Nephron (organoid): ENCODE results near the gene SAMD13.
A peak's percentile ranks its signal among the peaks of the same experiment; 100 is the strongest.

Experiments
- H3K27ac Mint-ChIP-seq, 3 experiments: 2 replicates each; pipeline ENCODE4 v1.8.0; 2020; ENCODE audit warnings: mixed read lengths in 3 of 3, mild to moderate bottlenecking in 2 of 3, moderate library complexity in 1 of 3
- H3K27me3 Mint-ChIP-seq: 2 replicates; pipeline ENCODE4 v1.8.0; 2021; ENCODE audit warnings: low read depth, mild to moderate bottlenecking, moderate library complexity, mixed read lengths
- H3K36me3 Mint-ChIP-seq: 2 replicates; pipeline ENCODE4 v1.8.0; 2020; ENCODE audit warnings: low read depth, mixed read lengths
- H3K4me1 Mint-ChIP-seq: 2 replicates; pipeline ENCODE4 v1.8.0; 2020; ENCODE audit warnings: mixed read lengths
- H3K4me3 Mint-ChIP-seq, 3 experiments: 2 replicates each; pipeline ENCODE4 v1.8.0; 2020; ENCODE audit warnings: mild to moderate bottlenecking in 3 of 3, mixed read lengths in 3 of 3, moderate library complexity in 2 of 3
- H3K9me3 Mint-ChIP-seq: 2 replicates; pipeline ENCODE4 v1.8.0; 2020; ENCODE audit warnings: mixed read lengths
- TF ChIP-seq, protein P1 (sequence below), 3 experiments: fragments of 200-600 bp; sonication (generic); IDR thresholded peaks; one replicate each; pipeline ENCODE4 v1.5.0; 2021; ENCODE audit warnings: antibody characterized with exemption in 3 of 3; ENCODE audit not compliant: unreplicated experiment in 3 of 3

SAMD13 gene

GRCh38 chr1:84370266-84370665 lies 68.8 kb downstream of the SAMD13 start:
- Mint-ChIP-seq H3K27me3 (no peaks in the 10 kb centered on the region), H3K4me3 (no peak overlapping the region), H3K36me3 (no peaks in the 10 kb centered on the region), H3K4me1 (peaks cover 8% of the 10 kb centered on the region), H3K27ac (no peak overlapping the region), H3K9me3 (no peaks in the 10 kb centered on the region)
- TF ChIP-seq, protein P1, sequence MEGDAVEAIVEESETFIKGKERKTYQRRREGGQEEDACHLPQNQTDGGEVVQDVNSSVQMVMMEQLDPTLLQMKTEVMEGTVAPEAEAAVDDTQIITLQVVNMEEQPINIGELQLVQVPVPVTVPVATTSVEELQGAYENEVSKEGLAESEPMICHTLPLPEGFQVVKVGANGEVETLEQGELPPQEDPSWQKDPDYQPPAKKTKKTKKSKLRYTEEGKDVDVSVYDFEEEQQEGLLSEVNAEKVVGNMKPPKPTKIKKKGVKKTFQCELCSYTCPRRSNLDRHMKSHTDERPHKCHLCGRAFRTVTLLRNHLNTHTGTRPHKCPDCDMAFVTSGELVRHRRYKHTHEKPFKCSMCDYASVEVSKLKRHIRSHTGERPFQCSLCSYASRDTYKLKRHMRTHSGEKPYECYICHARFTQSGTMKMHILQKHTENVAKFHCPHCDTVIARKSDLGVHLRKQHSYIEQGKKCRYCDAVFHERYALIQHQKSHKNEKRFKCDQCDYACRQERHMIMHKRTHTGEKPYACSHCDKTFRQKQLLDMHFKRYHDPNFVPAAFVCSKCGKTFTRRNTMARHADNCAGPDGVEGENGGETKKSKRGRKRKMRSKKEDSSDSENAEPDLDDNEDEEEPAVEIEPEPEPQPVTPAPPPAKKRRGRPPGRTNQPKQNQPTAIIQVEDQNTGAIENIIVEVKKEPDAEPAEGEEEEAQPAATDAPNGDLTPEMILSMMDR (IDR thresholded peaks at IDR 0.05; ENCODE audit: unreplicated experiment in 3 of 3) = no peak

- H3K27ac Mint-ChIP-seq = no peak overlapping the region
- peaks cover 14% of the 10 kb centered on the region for H3K4me1 Mint-ChIP-seq
- no peak overlapping the region for H3K4me3 Mint-ChIP-seq
- H3K9me3 Mint-ChIP-seq = no peaks in the 10 kb centered on the region
- no peaks in the 10 kb centered on the region for H3K27me3 Mint-ChIP-seq
- no peaks in the 10 kb centered on the region for H3K36me3 Mint-ChIP-seq
- TF ChIP-seq, protein P1 (IDR thresholded peaks at IDR 0.05; ENCODE audit: unreplicated experiment in 3 of 3) = no peak
These were observed 69.4 kb downstream of the SAMD13 start for GRCh38 chr1:84370831-84371394.

DNA sequence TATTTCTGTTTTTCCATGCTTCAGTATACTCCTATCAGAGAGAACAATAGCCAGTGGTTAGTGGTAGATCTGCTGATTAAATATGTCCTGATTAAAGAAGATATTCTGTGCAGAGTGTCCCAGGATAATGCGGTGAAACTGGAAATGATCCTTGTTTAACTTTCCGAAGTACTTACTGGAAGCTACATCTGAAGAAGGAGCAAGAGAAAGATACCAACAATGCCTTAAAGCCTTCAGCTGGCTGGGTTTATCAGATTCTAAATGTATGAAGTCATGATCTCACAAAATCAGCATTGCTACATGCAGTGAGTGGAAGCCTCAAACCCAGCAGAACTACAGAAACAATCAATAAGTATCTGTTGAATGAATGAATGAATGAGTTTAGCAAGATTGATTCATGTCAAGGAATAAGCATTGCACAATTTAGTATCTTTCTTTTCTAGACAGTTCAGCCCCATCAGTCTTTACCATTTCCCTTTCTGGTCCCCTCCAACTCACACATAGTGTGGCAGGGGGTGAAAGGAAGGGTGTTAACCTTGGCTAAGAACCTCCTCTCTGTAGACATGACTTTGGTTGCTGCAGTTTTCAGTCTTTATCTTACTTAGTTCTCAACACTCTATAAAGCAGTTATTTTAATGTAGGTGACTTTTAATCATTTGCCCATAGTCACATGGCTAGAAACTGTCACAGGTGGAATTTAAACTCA lies 72.1 kb downstream of the SAMD13 start:
- no peak overlapping the region for H3K4me3 Mint-ChIP-seq
- no peaks in the 10 kb centered on the region for H3K36me3 Mint-ChIP-seq
- no peaks in the 10 kb centered on the region for H3K27me3 Mint-ChIP-seq
- no peaks in the 10 kb centered on the region for H3K9me3 Mint-ChIP-seq
- TF ChIP-seq, protein P1 (IDR thresholded peaks at IDR 0.05; ENCODE audit: unreplicated experiment in 3 of 3) = no peak
- peaks cover 36% of the 10 kb centered on the region for H3K4me1 Mint-ChIP-seq
- no peak overlapping the region for H3K27ac Mint-ChIP-seq

GRCh38 chr1:84374991-84375696 lies 73.6 kb downstream of the SAMD13 start:
- Mint-ChIP-seq H3K4me3 (no peak overlapping the region), H3K27ac (peak overlapping the region in 2 of 3 experiments; percentile 42 to 56), H3K36me3 (no peaks in the 10 kb centered on the region), H3K27me3 (no peaks in the 10 kb centered on the region), H3K9me3 (no peaks in the 10 kb centered on the region), H3K4me1 (peaks cover 36% of the 10 kb centered on the region)
- TF ChIP-seq, protein P1 (IDR thresholded peaks at IDR 0.05; ENCODE audit: unreplicated experiment in 3 of 3) = no peak

- Mint-ChIP-seq H3K4me3 (no peak overlapping the region), H3K27me3 (no peaks in the 10 kb centered on the region), H3K27ac (peak overlapping the region in 2 of 3 experiments; percentile 42 to 48)
These were observed 74.7 kb downstream of the SAMD13 start for GRCh38 chr1:84376000-84376910.

More at GRCh38 chr1:84376000-84376910, 74.7 kb downstream of the SAMD13 start:
- no peaks in the 10 kb centered on the region for H3K9me3 Mint-ChIP-seq
- no peaks in the 10 kb centered on the region for H3K36me3 Mint-ChIP-seq
- peaks cover 36% of the 10 kb centered on the region for H3K4me1 Mint-ChIP-seq
- TF ChIP-seq, protein P1 (IDR thresholded peaks at IDR 0.05; ENCODE audit: unreplicated experiment in 3 of 3) = no peak
